ENCODE results near the gene INMT.

Gene INMT

DNA sequence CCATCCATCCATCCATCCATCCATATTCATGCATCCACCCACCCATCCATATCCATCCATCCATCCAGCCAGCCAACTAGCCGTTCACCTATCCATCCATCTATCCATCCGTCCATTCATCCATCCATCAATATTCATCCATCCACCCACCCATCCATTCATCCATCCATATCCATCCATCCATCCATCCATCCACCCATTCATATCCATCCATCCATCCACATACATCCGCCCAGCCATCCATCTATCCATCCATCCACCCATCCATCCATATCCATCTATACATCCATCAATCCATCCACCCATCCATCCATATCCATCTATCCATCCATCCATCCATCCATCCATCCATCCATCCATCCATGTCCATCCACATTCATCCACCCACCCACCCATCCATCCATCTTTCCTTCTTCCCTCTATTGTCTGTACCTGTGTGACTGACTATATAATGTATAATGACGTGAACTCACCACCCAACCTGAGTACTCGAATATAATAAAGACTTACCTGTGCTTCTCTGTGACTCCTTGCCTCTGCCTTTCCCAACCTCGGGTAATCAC is 2.5 kb downstream of the INMT start:
- no peak for DNase-seq

DNA sequence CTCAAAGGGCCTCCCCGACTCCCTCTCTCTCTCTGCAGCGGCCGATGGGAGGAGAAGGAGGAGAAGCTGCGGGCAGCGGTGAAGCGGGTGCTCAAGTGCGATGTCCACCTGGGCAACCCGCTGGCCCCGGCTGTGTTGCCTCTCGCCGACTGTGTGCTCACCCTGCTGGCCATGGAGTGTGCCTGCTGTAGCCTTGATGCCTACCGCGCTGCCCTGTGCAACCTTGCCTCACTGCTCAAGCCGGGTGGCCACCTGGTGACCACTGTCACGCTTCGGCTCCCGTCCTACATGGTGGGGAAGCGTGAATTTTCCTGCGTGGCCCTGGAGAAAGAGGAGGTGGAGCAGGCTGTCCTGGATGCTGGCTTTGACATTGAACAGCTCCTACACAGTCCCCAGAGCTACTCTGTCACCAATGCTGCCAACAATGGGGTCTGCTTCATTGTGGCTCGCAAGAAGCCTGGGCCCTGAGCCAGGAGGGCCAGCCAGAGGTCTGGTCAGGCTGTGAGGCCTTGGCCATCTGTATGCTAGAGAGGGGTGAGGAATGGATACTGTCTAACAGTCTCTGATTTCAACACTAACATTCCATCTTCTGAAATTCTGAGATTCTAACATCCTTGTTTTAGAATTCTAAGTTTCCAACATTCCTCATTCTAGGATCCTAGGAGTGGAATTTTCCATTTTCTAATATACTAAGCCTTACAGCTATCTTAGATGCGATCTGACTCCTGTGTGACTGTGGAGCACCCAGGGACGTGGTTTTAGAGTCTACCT is 3.6 kb downstream of the INMT start:
- no peak for DNase-seq

DNA sequence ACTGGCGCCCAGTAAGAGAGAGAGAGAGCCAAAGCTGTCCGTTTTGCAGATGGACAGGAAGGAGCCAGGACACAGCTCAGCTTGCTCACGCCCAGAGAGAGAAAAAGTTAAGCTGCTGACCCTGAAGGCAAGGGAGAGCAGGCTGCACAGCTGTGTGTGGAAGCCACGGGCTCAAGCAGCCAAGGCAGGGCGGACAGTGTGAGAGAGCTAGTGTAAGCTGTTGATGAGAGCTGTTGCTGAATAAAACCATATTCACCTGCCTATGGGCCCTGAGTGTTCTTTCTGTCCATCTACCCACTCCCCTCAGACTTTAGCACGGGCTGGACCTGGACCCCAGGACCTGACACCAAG is 5.4 kb downstream of the INMT start:
- DNase-seq = no peak

DNA sequence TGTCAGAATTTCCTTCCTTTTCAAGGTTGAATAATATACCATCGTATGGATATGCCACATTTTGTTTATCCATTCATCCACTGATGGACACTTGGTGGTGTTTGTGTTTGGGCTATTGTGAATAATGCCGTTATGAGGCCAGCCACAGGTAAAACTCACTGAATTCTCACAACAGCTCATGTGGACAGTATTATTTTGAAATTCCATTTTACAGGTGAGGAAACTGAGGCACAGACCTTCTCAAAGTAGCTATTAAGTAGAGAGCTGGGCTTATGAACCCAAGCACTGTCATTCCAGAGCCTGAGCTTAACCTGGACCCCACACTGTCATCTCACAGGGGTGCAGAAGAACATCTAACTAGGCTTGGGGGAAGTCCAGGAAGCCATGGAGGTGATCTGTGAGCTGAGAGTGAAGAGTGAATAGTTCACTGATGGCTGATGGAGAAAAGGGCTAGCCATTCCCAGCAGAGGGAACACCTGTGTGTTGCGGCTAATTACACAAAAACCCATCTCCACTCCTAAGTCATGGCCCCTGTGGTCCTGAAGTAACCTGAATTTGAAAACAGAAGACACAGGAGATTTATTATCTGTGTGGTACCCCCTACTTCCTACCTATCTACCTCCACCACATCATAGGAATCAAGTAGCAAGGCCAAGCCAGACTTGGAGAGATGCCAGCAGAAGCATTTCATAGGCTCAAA is 8.7 kb downstream of the INMT start:
- DNase-seq = no peak

GRCh38 chr7:30761214-30762156 is 9.6 kb downstream of the INMT start:
- DNase-seq = no peak

DNA sequence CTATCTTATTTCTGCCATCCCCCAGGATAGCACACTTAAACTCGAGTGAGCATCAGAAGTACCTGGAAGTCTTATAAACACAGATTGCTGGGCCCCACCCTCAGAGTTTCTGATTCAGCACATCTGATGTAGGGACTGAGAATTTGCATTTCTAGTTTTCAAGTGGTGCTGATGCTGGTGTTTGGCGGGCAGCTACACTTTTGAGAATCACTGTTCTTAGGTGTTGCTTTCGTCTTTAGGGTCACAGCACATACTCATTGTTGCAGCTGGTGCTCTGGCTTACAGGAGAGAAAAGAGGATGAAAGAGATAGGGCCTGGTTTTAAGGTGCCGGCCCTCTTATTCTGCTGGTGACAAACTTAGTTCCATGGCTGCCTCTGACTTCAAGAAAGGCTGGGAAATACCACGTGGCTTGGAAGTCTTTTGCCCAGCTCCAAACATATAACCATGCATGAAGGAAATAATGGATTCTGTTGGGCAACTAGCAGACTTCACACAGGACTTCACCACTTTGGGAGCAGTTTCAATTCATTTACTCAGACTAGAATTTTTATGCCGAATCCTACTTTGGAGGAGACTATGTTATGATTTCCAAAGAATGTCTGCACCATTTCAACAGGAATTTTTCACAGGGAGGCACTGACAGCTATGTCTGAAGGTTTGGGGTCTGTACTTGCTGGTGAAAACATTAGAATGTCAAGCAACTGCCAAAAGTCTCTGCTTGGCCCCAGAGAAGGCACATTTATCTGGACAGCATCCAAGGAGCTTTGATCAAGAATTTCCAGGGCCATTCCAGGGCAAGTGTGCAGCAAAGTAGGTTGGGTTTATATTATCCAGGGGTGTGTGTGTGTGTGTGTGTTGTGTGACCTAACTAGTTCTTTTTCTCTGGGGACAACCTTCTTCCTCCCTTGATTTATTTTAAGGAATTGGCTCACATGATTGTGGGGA is 12.4 kb downstream of the INMT start:
- no peak for DNase-seq

GRCh38 chr7:30765408-30765807 is 13.5 kb downstream of the INMT start:
- DNase-seq = no peak

- no peak for DNase-seq
Measured at GRCh38 chr7:30770845-30771173, 18.9 kb downstream of the INMT start.

GRCh38 chr7:30771174-30771879 is 19.4 kb downstream of the INMT start, which contains the start of gene MINDY4:
MINDY4 (plus strand) TSS chr7:30771417; CDS start chr7:30771494, 77 bp downstream.
- peak; percentile 74 for DNase-seq

GRCh38 chr7:30771880-30772425 is 20.0 kb downstream of the INMT start:
- peak; percentile 7 for DNase-seq

DNA sequence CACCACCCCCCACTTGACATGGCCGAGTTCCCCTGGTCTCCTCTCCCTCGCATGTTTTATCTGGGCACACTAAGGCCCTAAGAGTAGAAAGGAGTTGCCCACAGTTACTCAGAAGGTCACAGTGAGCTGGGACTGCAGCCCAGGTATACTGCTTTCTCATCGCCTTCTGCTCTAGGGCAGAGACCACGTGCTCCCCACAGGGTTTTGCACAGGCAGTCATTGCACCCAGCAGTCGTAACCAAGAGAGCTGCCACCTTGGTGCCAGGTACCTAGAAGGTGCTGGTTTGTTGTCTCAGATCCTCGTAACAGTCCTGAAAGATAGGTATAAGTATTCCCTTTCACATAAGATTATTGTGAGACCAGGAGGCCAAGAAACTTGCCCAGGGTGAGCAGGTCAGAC is 21.0 kb downstream of the INMT start:
- no peak for DNase-seq

- no peak for DNase-seq
Measured at GRCh38 chr7:30775992-30776391, 24.1 kb downstream of the INMT start.

DNA sequence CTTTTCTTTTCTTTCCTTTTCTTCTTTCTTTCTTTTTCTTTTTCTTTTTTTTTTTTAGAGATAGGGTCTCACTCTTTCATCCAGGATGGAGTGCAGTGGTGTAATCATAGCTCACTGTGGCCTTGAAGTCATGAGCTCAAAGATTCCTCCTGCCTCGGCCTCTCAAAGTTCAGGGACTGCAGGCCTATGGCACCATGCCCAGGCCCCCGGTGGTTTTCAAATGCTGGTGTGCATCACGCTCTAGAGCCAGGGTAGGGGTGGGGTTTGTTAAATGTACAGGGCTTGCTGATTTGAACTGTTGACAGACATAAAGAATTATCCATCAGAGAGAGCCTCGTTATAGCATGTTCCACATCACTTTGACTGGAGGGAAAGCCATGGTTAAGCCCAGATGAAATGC is 25.0 kb downstream of the INMT start:
- no peak for DNase-seq

DNA sequence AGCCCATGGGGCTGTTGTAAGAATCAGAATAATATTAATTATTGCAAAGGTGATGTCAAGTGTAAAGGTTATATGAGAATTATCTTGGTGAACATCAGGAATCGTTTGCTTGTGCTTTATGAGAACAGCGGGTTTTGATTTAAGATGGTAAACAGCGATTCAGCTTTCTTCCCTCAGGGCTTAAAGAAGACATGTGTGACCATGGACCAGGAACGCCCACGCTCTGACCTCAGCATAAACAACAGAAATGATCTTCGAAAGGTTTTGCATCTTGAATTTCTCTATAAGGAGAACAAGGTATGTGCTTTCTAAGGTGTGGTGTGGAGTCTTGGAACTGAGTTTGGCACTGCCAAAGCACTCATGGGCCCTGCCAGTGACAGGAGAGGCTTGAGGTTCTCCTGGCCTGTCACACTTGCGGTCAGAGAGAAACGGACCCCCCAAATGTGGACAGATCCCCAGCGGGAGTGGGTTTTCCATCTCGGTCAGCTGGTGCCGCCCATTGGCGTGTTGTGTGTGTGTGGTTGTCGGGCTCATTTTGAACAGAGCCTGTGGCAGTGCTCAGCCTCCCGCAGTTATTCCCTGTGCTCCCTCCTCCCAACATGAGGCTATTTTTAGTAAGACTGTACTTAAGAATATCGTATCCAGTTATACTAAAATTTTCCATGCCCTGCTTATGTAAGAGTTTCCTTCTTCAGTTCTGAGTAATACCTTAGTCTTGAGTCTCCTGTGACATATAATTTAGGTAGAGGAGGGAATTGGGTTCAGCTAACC is 26.5 kb downstream of the INMT start:
- DNase-seq = no peak

DNA sequence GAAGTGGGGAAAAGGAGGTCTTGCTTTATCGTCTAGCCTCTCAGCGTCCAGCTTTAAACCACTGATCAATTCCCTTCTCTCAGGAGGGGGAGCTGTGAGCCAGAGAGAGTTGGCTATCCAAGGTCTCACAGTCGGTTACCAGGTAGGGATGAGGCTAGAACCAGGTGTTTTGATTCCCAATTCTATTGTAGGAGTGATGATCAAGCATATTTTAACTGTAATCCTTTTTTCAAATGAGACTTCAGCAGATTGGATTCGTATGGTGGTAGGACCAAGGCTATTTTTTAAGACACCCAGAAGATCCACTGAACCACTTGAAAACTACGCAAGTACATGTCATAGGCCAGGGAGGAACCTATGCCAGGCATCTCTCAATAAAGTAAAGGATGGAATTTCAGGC is 27.6 kb downstream of the INMT start:
- no peak for DNase-seq

DNA sequence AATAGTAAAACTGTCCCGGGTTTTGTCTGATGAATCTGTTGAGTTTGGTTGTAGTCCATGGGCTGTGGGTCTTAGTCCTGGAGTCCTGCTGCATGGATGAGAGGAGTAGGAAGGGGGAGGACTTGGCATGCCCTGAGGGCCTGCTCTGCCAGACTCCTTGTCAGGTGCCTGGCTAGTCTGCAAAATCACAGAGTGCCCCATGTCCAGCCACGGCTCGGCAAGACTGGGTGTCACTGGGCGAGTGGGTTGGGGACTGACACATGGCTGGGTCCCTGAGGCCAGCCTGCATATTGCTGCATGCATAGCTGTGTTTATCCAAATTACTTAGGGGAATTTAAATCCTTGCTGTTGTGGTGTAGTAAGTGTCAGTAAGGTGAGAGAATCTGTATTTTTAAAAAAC is 29.0 kb downstream of the INMT start:
- DNase-seq = no peak

DNA sequence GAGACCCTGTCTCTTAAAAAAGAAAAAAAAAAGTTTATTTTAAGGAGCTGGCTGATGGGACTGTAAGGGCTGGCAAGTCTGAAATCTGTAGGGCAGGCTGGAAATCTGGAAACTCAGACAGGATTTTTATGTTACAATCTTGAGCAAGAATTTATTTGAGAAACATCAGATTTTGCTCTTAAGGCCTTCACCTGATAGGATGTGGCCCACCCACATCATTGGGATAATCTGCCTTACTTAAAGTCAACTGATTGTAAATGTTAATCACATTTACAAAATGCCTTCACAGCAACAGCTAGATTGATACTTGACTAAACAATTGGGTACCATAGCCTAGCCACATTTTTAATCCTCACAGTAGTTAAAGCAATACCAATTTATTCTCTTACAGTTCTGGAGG is 30.8 kb downstream of the INMT start:
- no peak for DNase-seq

DNA sequence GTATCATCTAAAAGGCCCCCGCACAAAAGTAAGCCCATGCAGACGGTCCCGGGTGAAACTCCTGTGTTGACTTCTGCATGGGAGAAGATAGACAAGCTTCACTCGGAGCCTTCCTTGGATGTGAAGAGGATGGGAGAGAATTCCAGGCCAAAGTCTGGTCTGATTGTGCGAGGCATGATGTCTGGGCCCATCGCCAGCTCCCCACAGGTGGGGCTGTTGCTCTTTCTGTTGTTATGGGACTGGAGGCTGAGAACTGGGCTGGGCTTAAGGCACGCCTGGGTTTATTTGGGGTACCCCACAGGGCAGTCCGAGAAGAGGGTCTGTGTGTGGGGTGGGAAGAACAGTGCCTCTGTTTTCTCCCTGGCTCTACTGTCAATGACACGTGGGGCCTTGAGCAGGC is 33.9 kb downstream of the INMT start:
- no peak for DNase-seq

- DNase-seq = no peak
Measured at GRCh38 chr7:30787486-30787885, 35.6 kb downstream of the INMT start.

DNA sequence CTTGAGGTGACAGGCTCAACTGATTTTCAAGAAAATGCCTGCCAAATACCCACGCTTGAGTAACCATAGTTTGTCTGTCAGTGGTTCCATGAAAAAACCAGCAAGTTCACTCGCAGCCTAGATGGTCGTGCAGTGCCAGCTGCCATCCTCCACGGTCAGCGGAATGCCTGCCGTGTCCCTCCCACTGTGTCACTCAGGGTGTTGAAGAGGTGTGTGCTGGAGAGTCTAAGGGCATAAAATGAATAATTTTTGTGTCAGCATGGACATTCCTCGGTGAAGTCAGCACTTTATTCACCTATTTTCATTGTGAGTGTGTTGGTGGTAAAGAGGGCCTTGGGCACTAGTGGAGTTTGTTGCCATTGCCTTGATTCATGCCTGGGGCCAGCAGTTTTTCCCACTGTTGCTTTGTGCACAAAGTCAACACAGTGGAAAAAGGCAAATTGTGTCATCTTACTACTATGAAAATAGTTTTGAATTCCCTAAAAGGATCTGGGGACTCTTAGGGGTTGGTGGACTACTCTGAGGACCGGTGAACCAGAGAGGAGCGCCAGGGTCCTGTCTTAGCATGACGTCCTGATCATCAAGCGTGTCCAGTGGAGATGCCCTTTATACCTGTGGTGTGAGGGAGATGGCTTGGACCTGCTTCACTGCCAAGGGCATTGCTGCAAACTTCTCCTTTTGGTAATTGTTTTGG is 36.9 kb downstream of the INMT start:
- DNase-seq = no peak

All from CD4-positive, alpha-beta T cell treated with Interleukin-10 for 1 hour (primary cell).